Medulla oblongata (tissue), 1 donor: ENCODE data around the gene ANKRD66.
A peak's percentile ranks its signal among the peaks of the same experiment; 100 is the strongest.
"Not testable (repeated sequence)": the region's sequence is repeated elsewhere in the genome, so short reads cannot be mapped to it uniquely, and the experiment has no call there.

Experiments used
- DNase-seq: peaks from one replicate; pipeline ENCODE4 v3.0.0-alpha.2; 2015; ENCODE audit errors: extremely low spot score

ANKRD66 gene

DNA sequence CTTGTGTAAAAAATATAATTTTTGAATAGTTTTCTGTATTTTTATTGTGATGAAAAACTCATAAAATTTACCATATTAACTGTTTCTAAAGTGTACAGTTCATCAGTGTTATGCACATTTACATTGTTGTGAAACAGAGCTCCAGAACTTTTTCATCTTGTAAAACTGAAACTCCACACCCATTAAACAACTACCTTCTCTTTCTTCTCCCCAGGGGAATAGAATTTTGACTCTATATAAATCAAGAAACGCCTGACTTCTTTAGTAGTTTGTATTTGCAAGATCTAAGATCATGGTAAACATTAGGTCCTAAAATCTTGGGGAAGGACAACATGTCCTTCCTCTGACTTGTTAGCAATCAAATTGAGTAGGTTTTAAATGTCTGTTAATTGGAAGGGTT is 9.1 kb downstream of the ANKRD66 start:
- no peak for DNase-seq

DNA sequence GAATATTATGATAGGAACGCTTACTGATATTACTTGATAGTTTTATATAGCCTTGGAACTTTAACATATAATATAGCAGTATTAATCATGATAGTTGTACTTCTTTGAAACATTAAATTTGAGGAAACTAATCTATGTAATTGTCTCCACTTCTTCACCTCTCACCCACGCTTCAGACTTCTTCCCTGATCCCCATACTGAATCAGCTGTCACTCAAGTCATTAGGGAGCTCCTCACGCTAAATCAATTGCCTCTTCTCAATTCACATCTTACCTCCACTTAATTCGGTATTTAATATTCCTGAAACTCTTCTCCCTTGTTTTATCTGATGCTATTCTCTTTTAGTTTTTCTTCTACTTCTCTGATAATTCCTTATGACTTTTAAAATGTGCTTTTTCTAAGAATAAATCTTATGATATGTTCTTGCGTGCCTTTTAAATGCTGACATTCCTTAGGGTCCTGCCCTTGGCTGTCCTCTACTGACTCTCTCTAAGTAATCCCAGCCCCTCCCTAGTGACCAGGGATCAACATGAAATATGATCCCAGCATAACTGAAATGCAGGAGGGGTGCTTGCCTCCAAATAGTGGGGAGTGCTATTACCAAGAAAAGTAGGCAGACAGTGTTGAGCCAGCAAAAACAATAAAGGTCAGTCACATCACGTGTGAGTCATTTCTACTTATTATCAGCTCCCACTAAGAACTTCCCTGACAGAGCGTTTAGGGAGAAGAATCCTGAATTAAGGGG is 9.9 kb downstream of the ANKRD66 start:
- no peak for DNase-seq

DNA sequence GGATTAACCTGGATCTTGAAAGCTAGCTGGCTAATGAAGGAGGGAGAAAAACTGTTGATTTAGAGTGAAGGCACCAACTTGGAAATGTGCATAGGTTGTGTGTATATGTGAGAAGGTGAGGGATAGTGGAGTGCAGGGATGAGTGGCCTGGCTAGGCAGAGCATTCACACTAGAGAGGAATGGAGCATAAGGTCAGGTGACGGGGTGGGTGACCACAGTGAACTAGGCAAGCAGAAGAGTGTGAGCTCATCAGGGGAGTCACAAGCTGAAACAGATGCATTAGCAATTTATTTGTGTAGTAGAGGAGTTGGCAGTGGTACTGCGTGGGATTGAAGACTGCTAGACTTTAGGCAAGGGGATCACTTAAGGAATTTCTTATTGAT is 10.5 kb downstream of the ANKRD66 start:
- DNase-seq = no peak

DNA sequence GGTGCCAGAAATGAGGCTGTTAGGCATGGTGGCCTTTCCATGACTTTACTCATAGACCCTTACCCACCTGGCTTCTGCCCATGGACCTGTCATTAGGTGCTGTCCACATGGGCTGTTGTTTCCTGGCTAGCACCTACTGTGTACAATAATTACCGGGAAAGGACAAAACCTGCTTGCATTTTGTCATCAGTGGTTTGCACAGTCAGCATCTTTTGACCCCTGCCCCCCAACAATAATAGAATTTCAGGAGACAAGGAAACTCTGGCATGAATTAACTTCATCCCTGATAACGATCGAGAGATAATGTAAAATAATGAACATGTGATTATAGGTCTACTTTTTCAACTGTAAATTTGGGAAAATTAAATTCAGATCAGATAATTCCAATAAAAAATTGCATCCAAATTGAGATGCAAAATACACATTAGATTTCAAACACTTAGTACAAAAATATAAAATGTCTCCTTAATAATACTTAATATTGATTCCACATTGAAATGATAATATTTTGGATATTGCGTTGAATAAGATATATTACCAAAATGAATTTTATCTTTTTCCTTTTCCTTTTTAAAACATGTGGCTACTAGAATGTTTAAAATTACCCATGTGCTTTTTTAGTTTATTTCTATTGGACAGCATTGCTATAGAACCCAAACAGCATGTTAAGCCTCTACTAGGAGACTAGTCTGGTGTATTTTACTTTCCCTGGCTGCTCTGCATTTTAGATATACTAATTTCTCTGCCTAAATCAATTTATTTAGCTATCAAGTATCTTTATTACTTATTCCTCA is 12.4 kb downstream of the ANKRD66 start:
- no peak for DNase-seq

DNA sequence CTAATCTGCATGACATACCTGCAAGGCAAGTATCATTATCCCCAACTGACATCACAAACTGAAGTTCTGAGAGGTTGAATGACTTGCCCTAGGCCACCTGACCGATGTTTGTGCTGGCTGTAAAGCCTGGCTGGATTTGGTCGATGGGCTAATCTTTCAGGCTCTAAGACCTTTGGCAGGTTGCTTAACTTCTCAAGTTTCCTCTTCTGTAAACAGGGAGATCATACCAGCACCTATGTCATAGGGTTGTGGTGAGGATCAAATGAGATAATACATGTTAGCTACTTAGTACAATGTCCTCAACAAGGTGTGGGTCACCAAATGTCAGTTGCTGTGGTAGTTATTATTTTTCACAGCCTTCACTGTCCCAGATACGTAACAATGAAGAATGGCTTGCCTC is 14.2 kb downstream of the ANKRD66 start:
- no peak for DNase-seq

DNA sequence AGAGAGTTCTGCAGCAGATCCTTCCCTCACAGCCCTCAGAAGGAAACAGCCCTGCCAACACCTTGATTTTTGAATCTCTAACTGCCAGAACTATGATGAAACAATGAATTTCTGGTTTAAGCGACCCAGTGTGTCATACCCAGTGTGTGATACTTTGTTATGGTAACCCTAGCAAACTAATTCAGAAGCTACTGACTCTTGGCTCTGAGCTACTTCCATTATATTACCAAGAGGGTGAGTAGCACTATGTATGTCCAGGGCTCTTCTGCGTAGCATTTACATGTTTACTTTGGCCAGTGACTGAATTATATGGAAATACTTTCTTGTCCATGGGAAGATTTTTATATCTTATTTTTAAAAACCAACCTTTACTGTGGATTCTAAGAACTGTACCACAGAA is 16.7 kb downstream of the ANKRD66 start:
- DNase-seq = no peak

DNA sequence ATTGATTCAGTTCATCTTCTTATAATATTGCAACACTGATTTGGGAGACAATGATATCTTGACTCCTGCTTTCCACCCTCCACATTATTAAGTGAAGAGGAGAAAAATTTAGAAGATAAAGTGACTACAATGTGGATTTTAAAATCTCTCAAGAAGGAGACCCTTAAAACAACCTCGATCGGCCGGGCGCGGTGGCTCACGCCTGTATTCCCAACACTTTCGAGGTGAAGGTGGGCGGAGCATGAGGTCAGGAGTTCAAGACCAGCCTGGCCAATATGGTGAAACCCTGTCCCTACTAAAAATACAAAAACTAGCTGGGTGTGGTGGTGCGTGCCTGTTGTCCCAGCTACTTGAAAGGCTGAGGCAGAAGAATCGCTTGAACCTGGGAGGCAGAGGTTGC is 17.5 kb downstream of the ANKRD66 start:
- DNase-seq = not testable (repeated sequence)

DNA sequence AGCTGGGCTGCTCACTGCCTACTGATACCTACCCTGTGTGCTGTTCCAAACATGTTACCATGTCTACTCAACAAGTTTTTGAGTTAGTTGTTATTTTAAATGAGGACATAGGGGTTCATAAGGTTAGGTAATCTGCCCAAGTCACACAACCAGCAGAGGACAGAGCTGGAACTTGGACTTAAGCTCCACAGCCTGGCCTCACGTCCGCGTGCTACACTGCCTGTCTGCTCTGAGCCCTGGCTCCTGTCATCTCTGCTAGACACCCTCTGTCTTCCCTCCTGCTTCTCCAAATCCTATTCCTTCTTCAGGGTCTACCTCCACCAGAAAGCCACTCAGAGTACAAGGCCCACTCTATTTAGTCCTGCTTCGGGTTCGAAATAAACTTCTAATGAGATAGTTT is 18.2 kb downstream of the ANKRD66 start:
- no peak for DNase-seq

DNA sequence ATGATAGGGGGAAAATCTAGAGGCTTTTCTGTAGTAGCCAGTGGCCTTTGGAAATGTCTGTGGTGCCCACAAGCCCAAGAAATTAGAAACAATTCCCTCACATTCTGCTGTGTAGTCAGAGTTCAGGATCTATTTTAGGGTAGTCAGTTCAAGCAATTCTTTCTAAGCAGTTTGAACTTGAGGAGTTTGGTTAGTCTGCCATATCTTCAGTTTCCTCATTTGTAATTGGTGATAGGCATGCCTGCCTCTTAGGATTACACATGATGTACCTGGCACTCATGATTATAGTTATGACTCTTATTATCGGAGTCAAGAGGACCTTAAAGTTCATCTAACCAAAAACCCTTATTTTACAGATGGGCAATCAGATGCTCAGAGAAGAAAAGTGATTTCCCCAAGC is 25.3 kb downstream of the ANKRD66 start:
- DNase-seq = peak; percentile 46

DNA sequence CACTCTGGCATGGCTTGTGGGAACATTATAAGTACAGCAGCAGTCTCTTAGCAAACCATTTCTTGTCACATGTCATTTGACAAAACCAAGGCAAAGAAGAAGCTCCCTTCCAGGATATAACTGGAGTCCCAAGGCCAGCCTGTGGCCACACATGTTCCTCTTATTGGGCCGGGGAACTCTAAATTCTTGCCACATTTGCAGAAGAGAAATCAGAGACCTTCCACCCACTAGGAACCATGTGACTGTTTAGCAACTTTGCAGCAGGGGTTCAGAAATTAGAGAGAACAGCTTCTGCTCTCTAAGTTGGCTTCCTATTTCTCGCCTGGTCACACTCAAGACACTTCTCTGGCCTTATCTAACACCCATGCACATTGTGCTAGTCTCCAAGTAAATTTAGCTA is 26.0 kb downstream of the ANKRD66 start:
- peak; percentile 92 for DNase-seq

DNA sequence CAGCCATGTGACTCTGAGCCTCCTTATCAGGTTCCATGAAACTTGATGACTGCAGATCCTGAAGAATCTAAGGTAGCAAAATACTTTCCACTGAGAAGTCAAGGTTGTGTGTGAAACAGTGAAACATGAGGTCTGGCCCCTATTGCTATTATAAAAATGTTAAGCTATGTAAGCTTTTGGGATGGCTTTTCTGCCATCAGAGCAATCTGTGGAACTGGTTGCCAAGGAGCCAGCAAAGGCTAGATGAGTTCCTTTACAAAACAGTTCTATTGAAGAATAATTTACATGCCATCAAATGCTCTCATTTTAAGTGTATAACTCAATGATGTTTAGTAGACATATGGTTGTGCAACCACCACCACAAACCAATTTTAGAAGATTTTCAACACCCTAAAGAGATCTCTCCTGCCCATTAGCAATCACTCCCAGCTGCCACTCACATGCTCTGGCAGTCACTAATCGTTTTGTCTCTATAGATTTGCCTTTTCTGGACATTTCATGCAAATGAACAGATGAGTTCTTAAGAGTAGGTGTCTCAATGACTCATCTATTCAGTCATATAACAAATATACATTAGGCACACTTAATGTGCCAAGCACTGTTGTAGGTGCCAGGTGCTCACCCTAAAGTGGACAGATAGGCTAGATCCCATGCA is 26.6 kb downstream of the ANKRD66 start:
- DNase-seq = no peak

DNA sequence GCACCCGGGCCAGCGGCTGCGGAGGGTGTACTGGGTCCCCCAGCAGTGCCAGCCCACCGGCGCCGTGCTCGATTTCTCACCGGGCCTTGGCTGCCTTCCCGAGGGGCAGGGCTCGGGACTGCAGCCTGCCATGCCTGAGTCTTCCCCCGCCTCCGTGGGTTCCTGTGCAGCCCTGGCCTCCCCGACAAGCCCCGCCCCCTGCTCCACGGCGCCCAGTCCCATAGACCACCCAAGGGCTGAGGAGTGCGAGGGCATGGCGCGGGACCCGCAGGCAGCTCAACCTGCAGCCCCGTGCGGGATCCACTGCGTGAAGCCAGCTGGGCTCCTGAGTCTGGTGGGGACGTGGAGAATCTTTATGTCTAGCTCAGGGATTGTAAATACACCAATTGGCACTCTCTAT is 28.0 kb downstream of the ANKRD66 start:
- DNase-seq = not testable (repeated sequence)

DNA sequence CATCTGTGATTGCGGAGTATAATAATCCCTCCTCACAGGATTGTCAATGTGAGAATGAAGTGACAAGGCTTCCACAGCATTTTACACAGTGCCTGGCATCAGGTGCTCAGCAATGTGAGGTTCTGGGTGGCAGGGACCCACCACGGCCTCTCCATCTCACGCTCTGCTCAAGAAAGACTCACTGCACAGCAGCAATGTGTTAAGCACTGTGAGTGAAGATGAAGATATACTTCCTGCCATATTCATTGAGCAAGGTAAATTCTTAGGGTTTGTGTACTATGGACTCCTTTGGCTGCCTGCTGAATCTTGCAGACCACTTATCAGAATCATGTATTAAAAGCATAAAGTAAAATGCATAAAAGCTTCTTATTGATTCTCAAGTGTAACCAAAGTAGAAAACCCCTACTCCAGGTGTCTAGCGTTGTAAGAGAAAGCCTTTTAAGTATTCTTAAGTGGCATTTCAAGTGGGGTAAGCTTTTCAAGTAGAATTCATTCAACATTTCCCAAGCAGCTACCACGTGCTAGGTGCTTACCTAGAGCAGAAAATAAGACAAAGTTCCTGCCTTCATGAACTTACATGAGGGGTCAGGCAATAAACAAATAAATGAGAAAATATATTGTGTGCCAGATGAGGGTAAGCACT is 29.5 kb downstream of the ANKRD66 start:
- no peak for DNase-seq

DNA sequence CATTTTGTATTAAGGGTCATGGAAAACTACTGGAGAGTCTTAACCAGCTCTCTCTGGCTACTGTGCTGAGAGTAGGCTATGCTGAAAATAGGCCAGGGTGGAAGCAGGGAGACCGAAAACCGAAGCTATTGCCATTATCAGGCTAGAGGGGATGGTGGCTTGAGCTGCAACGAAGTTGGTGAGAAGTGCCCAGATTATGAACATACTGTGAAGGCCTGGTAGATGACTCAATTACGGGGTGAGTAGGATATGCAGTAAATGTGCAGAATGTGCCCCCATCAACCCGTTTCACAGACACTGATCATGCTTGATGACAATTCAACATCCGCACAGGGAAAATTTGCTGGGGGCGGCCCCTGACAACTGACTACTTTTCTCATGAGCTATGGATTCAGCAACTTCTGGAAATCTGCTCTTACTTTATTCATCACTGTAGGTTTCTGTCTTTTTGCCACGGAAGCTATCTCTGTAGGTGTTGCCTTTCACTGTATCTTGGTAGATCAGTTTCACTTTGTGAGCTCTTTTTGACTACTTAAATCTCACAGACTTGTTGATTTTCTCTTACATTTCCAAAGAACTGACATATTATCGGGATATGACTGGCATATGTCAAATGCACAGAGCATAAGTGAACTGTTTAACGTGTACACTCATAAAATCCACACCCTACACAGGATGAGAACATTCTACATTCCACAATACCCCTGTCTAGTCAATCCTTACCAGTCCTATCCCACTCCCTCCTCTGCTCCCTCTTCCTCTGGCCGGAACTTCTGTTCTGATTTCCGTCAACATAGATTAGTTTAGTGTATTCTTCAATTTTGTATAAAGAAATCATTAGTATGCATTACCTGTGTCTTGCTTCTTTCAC is 31.0 kb downstream of the ANKRD66 start:
- DNase-seq = no peak

DNA sequence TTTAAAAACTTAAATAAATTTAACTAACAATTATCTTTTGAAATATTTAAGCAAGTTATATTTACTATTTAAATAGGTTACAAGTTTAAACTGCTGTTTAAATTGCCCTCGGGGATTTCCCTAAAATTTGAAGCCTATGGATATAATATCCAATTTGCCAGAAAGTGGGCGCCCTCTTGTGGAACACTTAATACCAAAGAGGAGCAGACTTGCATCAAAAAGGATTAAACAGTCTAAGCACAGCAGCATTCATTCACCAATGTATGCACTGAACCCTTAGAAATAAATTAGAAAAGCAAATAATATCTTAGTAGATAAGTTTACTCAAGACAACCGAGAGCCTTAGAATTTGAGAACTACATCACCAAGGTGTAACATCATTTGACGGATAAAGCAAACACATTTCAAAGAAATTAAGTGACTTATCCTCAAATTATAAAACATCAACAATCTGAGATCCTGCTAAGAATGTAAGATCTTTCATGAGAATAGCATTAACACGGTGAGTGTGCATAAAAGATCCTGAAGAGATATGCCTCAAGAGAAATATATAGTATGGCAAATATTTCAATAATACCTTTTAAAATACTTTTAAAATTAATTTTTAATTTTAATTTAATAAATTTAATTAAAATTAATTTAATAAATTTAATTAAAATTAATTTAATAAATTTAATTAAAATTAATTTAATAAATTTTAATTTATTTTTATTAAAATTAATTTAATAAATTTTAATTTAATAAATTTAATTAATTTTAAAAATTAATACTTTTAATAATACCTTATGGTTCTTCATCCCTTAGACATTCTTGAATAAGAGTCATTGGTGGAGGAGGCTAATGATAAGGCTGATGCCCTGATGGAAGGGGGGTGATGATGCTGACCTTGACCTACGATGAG is 35.0 kb downstream of the ANKRD66 start:
- DNase-seq = peak; percentile 89

DNA sequence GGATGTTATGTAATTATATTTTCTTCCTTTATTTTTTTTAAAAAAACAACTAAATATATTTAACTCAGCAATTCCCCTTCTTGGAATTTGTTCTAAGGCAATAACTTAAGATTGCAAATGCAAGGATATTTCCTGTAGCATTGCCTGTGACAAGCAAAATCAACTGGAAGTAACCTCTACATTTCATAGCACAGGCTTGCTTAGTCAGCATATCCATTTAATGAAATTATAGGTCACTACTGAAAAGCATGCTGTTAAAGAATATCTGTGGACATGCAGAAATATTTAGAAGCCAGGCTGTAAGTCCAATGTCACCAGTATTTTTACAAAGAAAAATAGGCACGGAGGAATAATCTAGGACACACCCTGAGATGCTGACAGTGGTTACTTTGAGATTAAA is 37.8 kb downstream of the ANKRD66 start:
- no peak for DNase-seq

DNA sequence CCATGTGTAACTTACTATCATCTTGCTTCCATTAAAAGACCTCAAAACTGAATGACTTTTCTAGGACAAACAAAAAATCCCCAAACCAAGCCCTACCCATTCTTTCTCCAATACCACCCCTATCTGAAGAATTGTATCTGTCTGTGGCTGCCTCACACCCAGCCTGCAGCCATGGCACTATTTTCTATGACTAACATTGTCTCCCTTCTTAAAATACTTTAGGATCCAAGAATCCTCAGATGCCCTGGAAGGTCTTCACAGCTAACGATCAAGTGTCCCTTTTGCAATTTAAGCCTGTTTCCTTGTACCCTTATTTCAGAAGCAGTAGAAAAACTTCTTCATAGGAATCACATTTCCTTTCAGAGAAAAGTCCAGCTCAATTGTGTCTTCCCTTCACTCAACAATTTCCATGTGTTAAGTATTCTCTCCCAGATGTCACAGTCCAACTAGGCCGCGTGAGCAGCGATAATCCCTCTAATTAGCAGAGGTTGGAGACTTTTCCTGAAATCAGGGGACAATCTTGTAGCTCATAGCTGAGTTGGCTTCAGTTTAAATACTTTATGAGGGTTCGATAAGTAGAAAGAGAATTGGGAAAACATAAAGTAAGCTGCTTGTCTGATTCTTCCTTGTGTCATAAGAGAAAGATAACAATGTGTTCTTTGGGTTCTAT is 41.3 kb downstream of the ANKRD66 start:
- no peak for DNase-seq

DNA sequence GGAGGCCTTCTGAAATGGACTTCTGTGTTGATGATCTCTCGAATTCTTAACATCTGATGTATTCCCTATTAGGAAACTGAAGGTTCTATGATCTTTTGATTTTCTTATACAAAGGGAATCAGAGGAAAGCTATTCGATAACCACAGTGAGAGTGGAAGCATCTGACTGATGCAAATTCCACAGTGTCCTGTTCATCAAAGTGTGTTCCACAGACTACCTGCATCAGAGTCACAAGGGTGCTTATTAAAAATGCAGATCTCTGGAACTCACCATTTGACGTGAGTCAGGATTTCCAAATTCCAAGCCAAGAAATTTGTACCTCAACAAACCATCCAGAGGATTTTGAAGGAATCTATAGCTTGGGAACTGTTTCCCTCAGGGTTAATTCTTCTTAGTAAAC is 42.1 kb downstream of the ANKRD66 start:
- no peak for DNase-seq

DNA sequence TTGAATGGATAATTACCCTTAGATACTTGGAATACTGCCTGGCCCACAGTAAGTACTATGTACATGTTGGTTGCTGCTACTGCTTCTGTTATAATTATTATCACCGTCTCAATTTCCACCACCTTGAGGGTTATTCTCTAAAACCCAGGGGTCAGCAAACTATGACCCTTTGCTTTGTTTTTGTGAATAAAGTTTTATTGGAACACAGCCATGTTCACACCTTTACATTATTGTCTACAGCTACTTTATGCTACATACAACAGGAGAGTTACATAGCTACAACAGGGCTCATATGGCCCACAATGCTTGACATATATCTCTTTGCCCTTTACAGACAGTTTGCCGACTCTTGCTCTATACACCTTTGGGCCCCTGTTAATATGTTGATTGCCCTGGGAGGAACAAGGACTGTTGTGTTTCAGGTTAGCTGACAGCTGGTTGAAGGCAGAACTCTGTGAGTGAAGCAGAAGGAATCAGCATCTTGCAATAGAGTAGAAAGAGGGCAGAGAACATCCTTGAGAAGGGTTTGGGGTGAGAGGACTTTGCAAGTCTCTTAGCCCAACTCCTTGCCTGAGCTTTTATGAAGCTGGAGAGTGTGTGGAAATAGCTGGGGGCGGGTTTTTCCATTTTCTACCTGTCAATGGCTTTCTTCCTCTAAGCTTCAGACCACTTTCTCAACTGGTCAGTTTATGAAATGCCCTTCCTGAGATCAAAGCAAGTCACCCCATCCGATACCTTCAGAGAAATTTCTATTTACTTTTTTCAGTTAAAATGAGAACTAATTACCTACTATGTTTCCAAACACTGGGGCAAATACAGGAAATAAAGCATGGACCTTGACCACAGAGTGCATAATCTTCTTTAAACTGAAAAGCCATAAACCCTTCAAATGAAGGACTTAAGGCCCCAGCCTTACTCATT is 43.0 kb downstream of the ANKRD66 start:
- DNase-seq = no peak
